Lower leg skin (tissue), 3 donors: Measurements from ENCODE around the gene DGKH.

Experiments
- CTCF ChIP-seq, 3 donors: fragments of 450-650 bp; IDR thresholded peaks; one replicate each; pipeline ENCODE4 v1.5.1; 2016; ENCODE audit warnings: antibody characterized with exemption in 3 of 3, mild to moderate bottlenecking in 3 of 3, moderate library complexity in 2 of 3
- POLR2A ChIP-seq, 2 donors: fragments of 450-650 bp; IDR thresholded peaks; one replicate each; pipeline ENCODE4 v1.6.1; 2016 to 2017; ENCODE audit warnings: antibody characterized with exemption in 2 of 2, mild to moderate bottlenecking in 1 of 2, moderate library complexity in 1 of 2

DNA sequence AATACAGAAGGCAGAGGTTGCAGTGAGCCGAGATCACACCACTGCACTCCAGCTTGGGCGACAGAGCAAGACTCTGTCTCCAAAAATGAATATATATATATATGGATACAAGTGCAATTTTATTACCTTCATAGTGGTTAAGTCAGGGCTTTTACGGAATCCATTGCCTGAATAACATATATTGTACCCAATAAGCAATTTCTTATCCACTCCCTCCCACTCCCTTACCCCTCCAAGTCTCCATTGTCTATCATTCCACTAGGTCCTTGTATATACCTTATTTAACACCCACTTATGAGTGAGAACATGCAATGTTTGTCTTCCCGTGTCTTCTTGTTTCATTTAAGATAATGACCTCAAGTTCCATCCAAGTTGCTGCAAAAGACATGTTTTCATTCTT, 175.2 kb downstream of the DGKH start:
- TF ChIP-seq CTCF (IDR thresholded peaks at IDR 0.05), result no peak
- no peak for TF ChIP-seq POLR2A (IDR thresholded peaks at IDR 0.05)
